D721Med (cell line): Measurements from ENCODE around the gene ARGLU1.

Experiments
- DNase-seq: peaks from one replicate; pipeline ENCODE4 v3.0.0; 2011; ENCODE audit warnings: low spot score; ENCODE audit not compliant: insufficient read length
- FAIRE-seq: peaks from 2 replicates; lab custom pipeline; 2011; peaks lifted over from hg19 to GRCh38; lab: Jason Lieb, UNC
- TF ChIP-seq, protein P1 (sequence below): IDR thresholded peaks from 2 replicates; pipeline ENCODE4 v1.5.1; 2012; ENCODE audit warnings: mild to moderate bottlenecking, control low read depth; ENCODE audit not compliant: insufficient read depth; ENCODE audit errors: missing control alignments

Gene ARGLU1

DNA sequence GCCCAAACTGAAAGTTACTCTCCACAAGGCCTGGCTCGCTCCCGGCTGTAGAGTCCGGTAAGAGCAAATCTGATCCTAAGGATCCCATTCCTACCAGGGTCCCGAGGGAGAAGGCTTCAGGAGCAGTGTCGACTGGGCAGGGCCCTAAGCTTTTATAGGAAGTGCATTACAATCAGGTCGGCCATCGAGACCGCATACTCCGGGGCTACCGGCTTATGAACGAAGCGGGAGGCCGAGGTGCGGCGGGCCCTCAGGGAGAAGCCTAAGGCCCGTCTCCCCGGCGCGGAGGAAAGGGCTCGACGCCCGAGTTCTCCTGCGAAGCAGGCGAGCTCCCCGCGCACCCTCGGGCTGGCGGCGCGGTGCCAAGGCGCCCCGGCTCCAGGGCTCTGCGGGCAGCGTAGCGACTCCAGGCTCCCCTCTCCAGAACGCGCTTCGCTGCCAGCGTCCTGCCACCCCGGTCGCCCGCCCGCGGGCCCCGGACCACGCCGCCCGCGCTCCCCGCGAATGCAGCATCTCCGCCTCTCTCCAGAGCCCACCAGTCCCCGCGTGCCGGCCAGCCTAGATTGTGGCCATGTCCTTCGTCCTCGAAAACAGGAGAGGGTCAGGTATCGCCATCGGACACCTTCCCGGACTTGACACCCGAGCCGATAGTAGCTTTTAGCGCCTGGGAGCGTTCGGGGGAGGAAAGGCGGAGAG, 33.8 kb downstream of the ARGLU1 start:
- no peak for FAIRE-seq
- TF ChIP-seq, protein P1, sequence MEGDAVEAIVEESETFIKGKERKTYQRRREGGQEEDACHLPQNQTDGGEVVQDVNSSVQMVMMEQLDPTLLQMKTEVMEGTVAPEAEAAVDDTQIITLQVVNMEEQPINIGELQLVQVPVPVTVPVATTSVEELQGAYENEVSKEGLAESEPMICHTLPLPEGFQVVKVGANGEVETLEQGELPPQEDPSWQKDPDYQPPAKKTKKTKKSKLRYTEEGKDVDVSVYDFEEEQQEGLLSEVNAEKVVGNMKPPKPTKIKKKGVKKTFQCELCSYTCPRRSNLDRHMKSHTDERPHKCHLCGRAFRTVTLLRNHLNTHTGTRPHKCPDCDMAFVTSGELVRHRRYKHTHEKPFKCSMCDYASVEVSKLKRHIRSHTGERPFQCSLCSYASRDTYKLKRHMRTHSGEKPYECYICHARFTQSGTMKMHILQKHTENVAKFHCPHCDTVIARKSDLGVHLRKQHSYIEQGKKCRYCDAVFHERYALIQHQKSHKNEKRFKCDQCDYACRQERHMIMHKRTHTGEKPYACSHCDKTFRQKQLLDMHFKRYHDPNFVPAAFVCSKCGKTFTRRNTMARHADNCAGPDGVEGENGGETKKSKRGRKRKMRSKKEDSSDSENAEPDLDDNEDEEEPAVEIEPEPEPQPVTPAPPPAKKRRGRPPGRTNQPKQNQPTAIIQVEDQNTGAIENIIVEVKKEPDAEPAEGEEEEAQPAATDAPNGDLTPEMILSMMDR: no peak
- DNase-seq: no peak

DNA sequence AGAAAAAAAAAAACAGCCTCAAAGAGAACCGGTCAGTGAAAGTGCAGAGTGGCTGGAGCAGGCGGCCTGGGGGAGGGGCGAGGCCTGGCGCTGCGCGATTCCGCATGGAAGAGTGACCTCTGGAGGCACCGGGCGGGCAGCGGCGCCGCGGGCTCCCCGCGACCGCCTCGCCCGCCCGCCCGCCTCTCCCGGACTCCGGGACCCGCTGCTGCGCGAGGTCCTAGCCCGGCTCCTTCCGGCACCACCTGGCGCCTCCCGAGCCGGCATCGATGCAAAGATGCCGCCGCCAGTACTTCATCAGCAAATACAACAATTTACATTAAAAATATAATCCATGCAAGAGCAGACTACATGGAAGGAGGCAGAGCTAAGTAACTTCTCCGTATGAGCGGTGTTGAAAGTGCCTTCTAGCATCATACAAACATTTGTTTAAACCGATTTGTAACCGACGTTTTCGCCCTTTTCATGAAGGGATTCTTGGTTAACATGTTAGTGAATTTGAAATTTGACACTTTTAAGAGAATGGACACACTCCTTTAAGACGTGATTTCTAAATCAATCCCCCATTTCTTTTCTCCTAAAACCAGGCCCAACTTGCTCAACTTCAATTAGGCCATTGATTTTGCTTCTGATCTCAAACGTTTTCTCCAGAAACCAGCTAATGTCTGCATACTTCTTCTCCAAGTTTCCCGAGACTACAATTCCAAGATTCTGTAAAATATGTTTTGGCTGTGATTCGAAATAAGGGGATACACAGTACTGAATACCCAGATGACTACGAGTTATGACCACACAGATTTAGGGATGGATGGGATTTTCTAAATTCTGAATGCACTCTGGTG, 34.6 kb downstream of the ARGLU1 start:
- FAIRE-seq (no peak), DNase-seq (peak; percentile 28)
- TF ChIP-seq, protein P1: peak; percentile 25

GRCh38 chr13:106532111-106532929, 35.6 kb downstream of the ARGLU1 start:
- no peak for FAIRE-seq
- no peak for DNase-seq
- TF ChIP-seq, protein P1: no peak

DNA sequence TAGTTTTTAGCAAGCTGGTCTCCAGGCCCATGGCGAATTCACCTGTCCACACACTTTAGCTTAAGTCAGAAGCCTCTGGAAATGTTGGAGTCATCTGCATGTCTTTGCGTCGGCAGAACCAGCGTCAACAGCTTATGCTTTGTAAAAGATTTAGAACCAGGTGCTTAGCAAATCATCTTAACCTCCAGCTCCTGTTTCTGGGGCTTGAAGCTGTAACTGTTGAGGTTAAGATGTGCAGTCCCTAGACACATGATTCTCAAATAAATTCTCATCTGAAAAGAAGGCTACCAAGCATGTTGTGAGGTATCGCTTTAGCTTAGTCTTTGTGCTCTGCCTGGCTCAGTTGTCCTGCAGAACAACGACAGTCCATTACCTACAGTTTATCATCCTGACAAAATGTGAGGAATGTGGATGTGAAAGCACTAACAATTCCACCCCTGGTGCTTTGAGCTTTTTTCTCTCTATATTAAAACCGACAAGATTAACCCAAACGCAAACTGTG, 36.9 kb downstream of the ARGLU1 start:
- FAIRE-seq: peak; percentile 32
- TF ChIP-seq, protein P1: no peak
- no peak for DNase-seq

DNA sequence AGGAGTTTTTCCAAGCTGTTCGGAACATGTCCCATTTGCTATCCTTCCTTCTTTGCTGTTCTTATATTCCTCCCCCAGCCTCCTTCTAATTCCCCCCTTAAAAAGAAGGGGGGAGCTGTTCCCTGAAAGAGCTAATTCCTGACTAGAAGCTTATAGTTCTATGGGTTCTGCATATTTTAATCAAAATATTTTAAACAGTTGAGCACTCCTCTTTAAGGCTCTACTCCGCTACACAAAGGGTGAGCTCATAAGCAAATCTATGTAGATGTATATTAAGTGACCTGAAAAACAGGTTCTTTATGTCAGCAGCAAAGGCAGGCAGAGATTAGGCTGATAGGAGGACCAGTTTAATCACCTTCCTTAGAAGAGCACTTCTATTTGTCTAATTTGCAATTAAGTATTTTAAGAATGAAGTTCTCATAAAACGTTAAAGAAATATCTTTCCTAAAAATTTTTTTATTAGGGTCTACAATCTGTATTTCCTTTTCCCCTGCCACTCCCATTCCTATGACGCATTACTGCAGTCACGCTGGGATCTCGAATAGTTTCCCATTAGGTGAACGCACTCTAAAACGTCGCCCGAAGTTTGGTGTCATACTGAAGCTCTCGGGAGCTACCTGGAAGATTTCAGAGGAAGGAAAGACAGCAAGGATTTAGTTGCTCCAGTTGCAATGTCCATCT, 37.6 kb downstream of the ARGLU1 start:
- FAIRE-seq (no peak), DNase-seq (no peak)
- TF ChIP-seq, protein P1: no peak

- DNase-seq: no peak
- FAIRE-seq: no peak
- TF ChIP-seq, protein P1: no peak
These were observed 38.3 kb downstream of the ARGLU1 start for GRCh38 chr13:106529415-106530170.
